GM12864 (cell line): Measurements from ENCODE around the gene SLAMF6.
A peak's percentile ranks its signal among the peaks of the same experiment; 100 is the strongest.

Source experiments
- DNase-seq: peaks from one replicate; pipeline ENCODE4 v3.0.0-alpha.2; 2011; ENCODE audit warnings: low read depth
- H3K4me3 ChIP-seq: 2 replicates; pipeline ENCODE4 v1.5.1; 2011; ENCODE audit warnings: mild to moderate bottlenecking, low read depth, low read length, control low read depth
- CTCF ChIP-seq: IDR thresholded peaks from 2 replicates; pipeline ENCODE4 v1.5.1; 2011; ENCODE audit warnings: low read depth, mild to moderate bottlenecking, moderate library complexity, low read length, control low read depth, inconsistent platforms; ENCODE audit errors: missing control alignments

SLAMF6 gene

GRCh38 chr1:160437432-160438316 is 85.4 kb downstream of the SLAMF6 start:
- DNase-seq: peak; percentile 76
- H3K4me3 ChIP-seq: peak overlapping the region; percentile 1; the same call in 1 of the 2 replicates
- no peak for TF ChIP-seq CTCF

GRCh38 chr1:160436966-160437365 is 86.1 kb downstream of the SLAMF6 start:
- H3K4me3 ChIP-seq: no peak overlapping the region
- no peak for DNase-seq
- no peak for TF ChIP-seq CTCF
